ENCODE results near the gene INPP5D. TPM values are rescaled to one million over a fixed set of nuclear protein-coding genes. Genes with fewer than 3 reads are reported as not detected.
A peak's percentile ranks its signal among the peaks of the same experiment; 100 is the strongest.

INPP5D gene
- polyA plus RNA-seq, 1 of the 3 experiments (the other 2 are of a cell fraction): 1.3 TPM

DNA sequence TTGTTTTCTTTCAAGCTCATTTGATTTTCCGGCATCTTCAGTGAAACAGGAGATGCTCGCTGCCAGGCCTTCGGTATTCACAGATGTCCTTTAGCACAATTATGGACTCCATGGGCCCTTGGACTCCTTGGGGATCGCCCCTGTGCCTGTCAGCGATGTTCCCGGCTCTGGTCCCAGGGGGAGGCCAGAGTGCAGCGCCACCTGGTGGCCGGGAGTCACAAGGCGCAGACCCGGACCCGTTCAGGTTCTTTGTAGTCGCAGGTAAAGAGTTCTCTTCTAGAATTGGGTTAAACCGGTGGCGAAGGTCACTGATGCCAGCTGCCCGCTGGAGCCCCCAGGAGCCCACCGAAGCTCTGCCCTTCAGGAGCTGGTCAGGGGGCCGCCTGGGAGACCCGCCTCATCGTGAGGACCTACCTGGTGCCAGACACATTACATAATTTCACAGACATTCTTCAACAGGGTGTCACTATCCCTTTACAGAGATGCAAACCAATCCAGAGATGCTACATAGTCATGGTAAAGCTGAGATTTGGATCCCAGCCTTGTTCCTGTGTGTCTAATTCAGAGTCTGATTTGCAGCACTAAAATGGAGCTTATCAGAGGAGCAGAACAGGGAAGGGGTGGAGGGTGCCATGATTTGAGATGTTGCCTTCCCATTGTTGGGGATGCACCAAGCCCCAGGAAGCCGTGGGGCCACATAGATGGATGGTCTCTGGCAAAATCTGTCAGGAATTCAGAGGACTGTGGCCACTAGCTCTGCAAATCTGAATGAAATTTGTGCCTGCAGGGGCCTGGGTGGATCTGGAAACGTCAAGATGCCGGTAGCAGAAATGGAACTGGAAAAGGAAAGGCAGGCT, 6.0 kb upstream of the INPP5D start:
- Histone ChIP-seq H3K36me3 (replicated peaks in 1 of 2; ENCODE audit: control insufficient read depth in 1 of 2, insufficient read depth in 2 of 2, low read length in 1 of 2) (no peaks in the 10 kb centered on the region), H3K4me2 (0 out of 2 replicates have a peak overlapping the region, but pooled peaks have one; percentile 19), H3K4me3 (ENCODE audit: low read depth in 2 of 2, low read length in 1 of 2) (peak overlapping the region in 1 of 2 experiments; percentile 24; a peak in 1 of 4 replicates), H3K9ac (no peak overlapping the region), H2AFZ (ENCODE audit: low read depth) (no peak overlapping the region), H3K79me2 (ENCODE audit: insufficient read depth) (no peaks in the 10 kb centered on the region), H4K20me1 (ENCODE audit: insufficient read depth) (no peaks in the 10 kb centered on the region), H3K27ac (ENCODE audit: low read depth in 2 of 2, low read length in 1 of 2) (no peak overlapping the region), H3F3A (replicated peaks; ENCODE audit: insufficient read depth) (no peaks in the 10 kb centered on the region), H3K9me2 (no peaks in the 10 kb centered on the region), H3K27me3 (ENCODE audit: insufficient read depth) (no peaks in the 10 kb centered on the region), H3K9me3 (no peaks in the 10 kb centered on the region), H3K4me1 (ENCODE audit: control insufficient read depth in 1 of 2, insufficient read depth in 2 of 2, low read depth in 1 of 2, low read length in 1 of 2) (peaks cover 0 to 19% of the 10 kb centered on the region in 2 experiments; a peak in 1 of 4 replicates)
- TF ChIP-seq, protein P1, sequence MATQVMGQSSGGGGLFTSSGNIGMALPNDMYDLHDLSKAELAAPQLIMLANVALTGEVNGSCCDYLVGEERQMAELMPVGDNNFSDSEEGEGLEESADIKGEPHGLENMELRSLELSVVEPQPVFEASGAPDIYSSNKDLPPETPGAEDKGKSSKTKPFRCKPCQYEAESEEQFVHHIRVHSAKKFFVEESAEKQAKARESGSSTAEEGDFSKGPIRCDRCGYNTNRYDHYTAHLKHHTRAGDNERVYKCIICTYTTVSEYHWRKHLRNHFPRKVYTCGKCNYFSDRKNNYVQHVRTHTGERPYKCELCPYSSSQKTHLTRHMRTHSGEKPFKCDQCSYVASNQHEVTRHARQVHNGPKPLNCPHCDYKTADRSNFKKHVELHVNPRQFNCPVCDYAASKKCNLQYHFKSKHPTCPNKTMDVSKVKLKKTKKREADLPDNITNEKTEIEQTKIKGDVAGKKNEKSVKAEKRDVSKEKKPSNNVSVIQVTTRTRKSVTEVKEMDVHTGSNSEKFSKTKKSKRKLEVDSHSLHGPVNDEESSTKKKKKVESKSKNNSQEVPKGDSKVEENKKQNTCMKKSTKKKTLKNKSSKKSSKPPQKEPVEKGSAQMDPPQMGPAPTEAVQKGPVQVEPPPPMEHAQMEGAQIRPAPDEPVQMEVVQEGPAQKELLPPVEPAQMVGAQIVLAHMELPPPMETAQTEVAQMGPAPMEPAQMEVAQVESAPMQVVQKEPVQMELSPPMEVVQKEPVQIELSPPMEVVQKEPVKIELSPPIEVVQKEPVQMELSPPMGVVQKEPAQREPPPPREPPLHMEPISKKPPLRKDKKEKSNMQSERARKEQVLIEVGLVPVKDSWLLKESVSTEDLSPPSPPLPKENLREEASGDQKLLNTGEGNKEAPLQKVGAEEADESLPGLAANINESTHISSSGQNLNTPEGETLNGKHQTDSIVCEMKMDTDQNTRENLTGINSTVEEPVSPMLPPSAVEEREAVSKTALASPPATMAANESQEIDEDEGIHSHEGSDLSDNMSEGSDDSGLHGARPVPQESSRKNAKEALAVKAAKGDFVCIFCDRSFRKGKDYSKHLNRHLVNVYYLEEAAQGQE (IDR thresholded peaks at IDR 0.05; ENCODE audit: low read depth, low read length): no peak
- TF ChIP-seq RAD21 (IDR thresholded peaks at IDR 0.05; ENCODE audit: low read length) (peak; percentile 61), CTCF (IDR thresholded peaks at IDR 0.05) (peak; percentile 96), SMC3 (IDR thresholded peaks at IDR 0.05; ENCODE audit: low read depth, low read length) (peak; percentile 76)
- CTCF ChIA-PET: interaction anchor here (0.6 to 2.9 kb wide), 57 partner anchors 8 to 459 kb away, joined by 3 to 32 read pairs (median 3); partner anchors contain the start of genes ATG16L1, NEU2 and NGEF
- POLR2A ChIA-PET: no interaction called here
- peak; percentile 92 for DNase-seq
- 28% methylated on average over 13 of the region's 22 CpGs for WGBS (ENCODE audit: low lambda C conversion rate)

GRCh38 chr2:233055362-233055761, 4.8 kb upstream of the INPP5D start:
- Histone ChIP-seq H3K27me3 (ENCODE audit: insufficient read depth) (no peaks in the 10 kb centered on the region), H3K4me2 (no peak overlapping the region), H3K4me1 (ENCODE audit: control insufficient read depth in 1 of 2, insufficient read depth in 2 of 2, low read depth in 1 of 2, low read length in 1 of 2) (peaks cover 0 to 19% of the 10 kb centered on the region in 2 experiments; a peak in 1 of 4 replicates), H3K9ac (no peak overlapping the region), H3K36me3 (replicated peaks in 1 of 2; ENCODE audit: control insufficient read depth in 1 of 2, insufficient read depth in 2 of 2, low read length in 1 of 2) (no peaks in the 10 kb centered on the region), H2AFZ (ENCODE audit: low read depth) (no peak overlapping the region), H3K4me3 (ENCODE audit: low read depth in 2 of 2, low read length in 1 of 2) (no peak overlapping the region), H4K20me1 (ENCODE audit: insufficient read depth) (no peaks in the 10 kb centered on the region), H3K27ac (ENCODE audit: low read depth in 2 of 2, low read length in 1 of 2) (no peak overlapping the region), H3K9me3 (no peaks in the 10 kb centered on the region), H3K79me2 (ENCODE audit: insufficient read depth) (no peaks in the 10 kb centered on the region), H3K9me2 (no peaks in the 10 kb centered on the region), H3F3A (replicated peaks; ENCODE audit: insufficient read depth) (no peaks in the 10 kb centered on the region)
- CTCF ChIA-PET: interaction anchor here (0.5 to 2.9 kb wide), 6 partner anchors 9 to 391 kb away, joined by 3 to 23 read pairs (median 5); no protein-coding TSS in a partner anchor
- no peak for DNase-seq
- POLR2A ChIA-PET: no interaction called here
- 78% methylated on average over 2 of the region's 2 CpGs for WGBS (ENCODE audit: low lambda C conversion rate)
- TF ChIP-seq GABPA (IDR thresholded peaks at IDR 0.05; ENCODE audit: low read depth) (no peak), CTCF (IDR thresholded peaks at IDR 0.05) (no peak), NFIC (IDR thresholded peaks at IDR 0.05; ENCODE audit: borderline replicate concordance) (no peak), PBX3 (IDR thresholded peaks at IDR 0.05) (no peak), GATA2 (CRISPR knock-in tag; IDR thresholded peaks at IDR 0.05) (no peak)
- TF ChIP-seq, protein P2, sequence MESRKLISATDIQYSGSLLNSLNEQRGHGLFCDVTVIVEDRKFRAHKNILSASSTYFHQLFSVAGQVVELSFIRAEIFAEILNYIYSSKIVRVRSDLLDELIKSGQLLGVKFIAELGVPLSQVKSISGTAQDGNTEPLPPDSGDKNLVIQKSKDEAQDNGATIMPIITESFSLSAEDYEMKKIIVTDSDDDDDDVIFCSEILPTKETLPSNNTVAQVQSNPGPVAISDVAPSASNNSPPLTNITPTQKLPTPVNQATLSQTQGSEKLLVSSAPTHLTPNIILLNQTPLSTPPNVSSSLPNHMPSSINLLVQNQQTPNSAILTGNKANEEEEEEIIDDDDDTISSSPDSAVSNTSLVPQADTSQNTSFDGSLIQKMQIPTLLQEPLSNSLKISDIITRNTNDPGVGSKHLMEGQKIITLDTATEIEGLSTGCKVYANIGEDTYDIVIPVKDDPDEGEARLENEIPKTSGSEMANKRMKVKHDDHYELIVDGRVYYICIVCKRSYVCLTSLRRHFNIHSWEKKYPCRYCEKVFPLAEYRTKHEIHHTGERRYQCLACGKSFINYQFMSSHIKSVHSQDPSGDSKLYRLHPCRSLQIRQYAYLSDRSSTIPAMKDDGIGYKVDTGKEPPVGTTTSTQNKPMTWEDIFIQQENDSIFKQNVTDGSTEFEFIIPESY (IDR thresholded peaks at IDR 0.05; ENCODE audit: borderline replicate concordance, low read depth): no peak
